HG03354 (cell line): ENCODE measurements around the gene SBK3.
"Not testable (repeated sequence)": the region's sequence is repeated elsewhere in the genome, so short reads cannot be mapped to it uniquely, and the experiment has no call there.

Experiments used
- ATAC-seq: cut with Tn5 transposase; IDR thresholded peaks from one replicate; pipeline ENCODE4 v1.9.1; 2021; ENCODE audit warnings: mild to moderate bottlenecking; ENCODE audit not compliant: unreplicated experiment, poor library complexity, severe bottlenecking

The SBK3 gene

GRCh38 chr19:55578031-55578760, 32.9 kb upstream of the SBK3 start:
- no peak for ATAC-seq

- no peak for ATAC-seq
Observed at GRCh38 chr19:55576746-55577145, 31.4 kb upstream of the SBK3 start.

GRCh38 chr19:55573929-55574328, 28.6 kb upstream of the SBK3 start:
- ATAC-seq, result not testable (repeated sequence)

GRCh38 chr19:55569477-55569876, 24.1 kb upstream of the SBK3 start:
- ATAC-seq, result not testable (repeated sequence)

- ATAC-seq, result no peak
Observed at GRCh38 chr19:55567708-55568328, 22.5 kb upstream of the SBK3 start.

GRCh38 chr19:55566823-55567222, 21.5 kb upstream of the SBK3 start:
- no peak for ATAC-seq

- no peak for ATAC-seq
Observed at GRCh38 chr19:55563261-55563690, 17.9 kb upstream of the SBK3 start.

- no peak for ATAC-seq
Observed at GRCh38 chr19:55559684-55560083, 14.3 kb upstream of the SBK3 start.

GRCh38 chr19:55554741-55555152, 9.4 kb upstream of the SBK3 start:
- ATAC-seq, result no peak

GRCh38 chr19:55554302-55554701, 9.0 kb upstream of the SBK3 start:
- no peak for ATAC-seq

GRCh38 chr19:55553217-55554182, 8.2 kb upstream of the SBK3 start:
- ATAC-seq, result no peak

- ATAC-seq, result no peak
Observed at GRCh38 chr19:55552620-55553019, 7.3 kb upstream of the SBK3 start.

GRCh38 chr19:55552206-55552605, 6.9 kb upstream of the SBK3 start:
- no peak for ATAC-seq

GRCh38 chr19:55550321-55550650, 4.9 kb upstream of the SBK3 start:
- ATAC-seq, result no peak

GRCh38 chr19:55549500-55550320, 4.4 kb upstream of the SBK3 start:
- ATAC-seq, result no peak

GRCh38 chr19:55546822-55547614, 1.7 kb upstream of the SBK3 start:
- ATAC-seq, result no peak

GRCh38 chr19:55546011-55546410, 668 bp upstream of the SBK3 start:
- ATAC-seq, result no peak

GRCh38 chr19:55544776-55545439, 435 bp downstream of the SBK3 start:
- ATAC-seq, result no peak
